ENCODE data around the gene USP43. TPM values are rescaled to one million over a fixed set of nuclear protein-coding genes. Genes with fewer than 3 reads are reported as not detected.

Gene USP43
- polyA plus RNA-seq, 1 donor from 2014 or later = 0.53 TPM

DNA sequence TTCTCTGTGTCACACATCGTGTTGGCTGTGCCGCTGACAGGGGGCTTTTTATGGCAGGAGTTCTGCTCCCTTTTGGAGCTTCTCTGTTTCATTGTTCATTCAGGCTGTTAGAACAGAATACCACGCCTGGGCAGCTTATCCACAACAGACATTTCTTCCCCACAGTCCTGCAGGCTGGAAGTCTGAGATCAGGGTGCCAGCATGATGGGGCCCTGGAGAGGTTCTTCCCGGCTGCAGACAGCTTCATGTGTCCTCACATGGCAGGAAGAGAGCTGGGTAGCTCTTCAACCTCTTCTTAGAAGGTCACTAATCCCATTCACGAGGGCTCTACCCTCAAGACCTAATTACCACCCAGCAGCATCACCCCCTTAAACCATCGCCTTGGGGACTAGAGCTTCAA is 81.0 kb downstream of the USP43 start:
- no peak overlapping the region for H2AFZ ChIP-seq (ENCODE audit: low read depth, low read length)
- H4K20me1 ChIP-seq (ENCODE audit: insufficient read depth) = no peaks in the 10 kb centered on the region
- no peak overlapping the region for H3K4me3 ChIP-seq (ENCODE audit: low read length)
- H3F3A ChIP-seq (ENCODE audit: insufficient read depth, low read length, poor library complexity, severe bottlenecking) = no peaks in the 10 kb centered on the region
- TF ChIP-seq SMC3 (conservative IDR thresholded peaks at IDR 0.05; ENCODE audit: poor library complexity) (no peak), EP300 (conservative IDR thresholded peaks at IDR 0.05; ENCODE audit: poor library complexity, severe bottlenecking) (no peak), CTCF (IDR thresholded peaks at IDR 0.05; ENCODE audit: poor library complexity, severe bottlenecking) (no peak), RAD21 (conservative IDR thresholded peaks at IDR 0.05) (no peak), EZH2 (IDR thresholded peaks at IDR 0.05; ENCODE audit: borderline replicate concordance, insufficient read depth, low read length, poor library complexity, severe bottlenecking) (no peak), MXI1 (conservative IDR thresholded peaks at IDR 0.05; ENCODE audit: poor library complexity, severe bottlenecking) (no peak), TAF1 (IDR thresholded peaks at IDR 0.05; ENCODE audit: low read depth) (no peak), POLR2AphosphoS5 (IDR thresholded peaks at IDR 0.05) (no peak)
- TF ChIP-seq, protein P1, sequence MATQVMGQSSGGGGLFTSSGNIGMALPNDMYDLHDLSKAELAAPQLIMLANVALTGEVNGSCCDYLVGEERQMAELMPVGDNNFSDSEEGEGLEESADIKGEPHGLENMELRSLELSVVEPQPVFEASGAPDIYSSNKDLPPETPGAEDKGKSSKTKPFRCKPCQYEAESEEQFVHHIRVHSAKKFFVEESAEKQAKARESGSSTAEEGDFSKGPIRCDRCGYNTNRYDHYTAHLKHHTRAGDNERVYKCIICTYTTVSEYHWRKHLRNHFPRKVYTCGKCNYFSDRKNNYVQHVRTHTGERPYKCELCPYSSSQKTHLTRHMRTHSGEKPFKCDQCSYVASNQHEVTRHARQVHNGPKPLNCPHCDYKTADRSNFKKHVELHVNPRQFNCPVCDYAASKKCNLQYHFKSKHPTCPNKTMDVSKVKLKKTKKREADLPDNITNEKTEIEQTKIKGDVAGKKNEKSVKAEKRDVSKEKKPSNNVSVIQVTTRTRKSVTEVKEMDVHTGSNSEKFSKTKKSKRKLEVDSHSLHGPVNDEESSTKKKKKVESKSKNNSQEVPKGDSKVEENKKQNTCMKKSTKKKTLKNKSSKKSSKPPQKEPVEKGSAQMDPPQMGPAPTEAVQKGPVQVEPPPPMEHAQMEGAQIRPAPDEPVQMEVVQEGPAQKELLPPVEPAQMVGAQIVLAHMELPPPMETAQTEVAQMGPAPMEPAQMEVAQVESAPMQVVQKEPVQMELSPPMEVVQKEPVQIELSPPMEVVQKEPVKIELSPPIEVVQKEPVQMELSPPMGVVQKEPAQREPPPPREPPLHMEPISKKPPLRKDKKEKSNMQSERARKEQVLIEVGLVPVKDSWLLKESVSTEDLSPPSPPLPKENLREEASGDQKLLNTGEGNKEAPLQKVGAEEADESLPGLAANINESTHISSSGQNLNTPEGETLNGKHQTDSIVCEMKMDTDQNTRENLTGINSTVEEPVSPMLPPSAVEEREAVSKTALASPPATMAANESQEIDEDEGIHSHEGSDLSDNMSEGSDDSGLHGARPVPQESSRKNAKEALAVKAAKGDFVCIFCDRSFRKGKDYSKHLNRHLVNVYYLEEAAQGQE (IDR thresholded peaks at IDR 0.05; ENCODE audit: borderline replicate concordance) = no peak
- no peak overlapping the region for H3K4me2 ChIP-seq (ENCODE audit: low read length)
- no peaks in the 10 kb centered on the region for H3K36me3 ChIP-seq (ENCODE audit: insufficient read depth, low read length)
- H3K9me3 ChIP-seq (ENCODE audit: low read length) = no peaks in the 10 kb centered on the region
- no peaks in the 10 kb centered on the region for H3K27me3 ChIP-seq (ENCODE audit: insufficient read depth, low read depth, low read length)
- no peaks in the 10 kb centered on the region for H3K9me2 ChIP-seq (ENCODE audit: insufficient read depth, low read length)
- no peaks in the 10 kb centered on the region for H3K79me2 ChIP-seq (replicated peaks; ENCODE audit: insufficient read depth, low read length)
- H3K9ac ChIP-seq (ENCODE audit: low read length) = no peak overlapping the region
- no peak overlapping the region for H3K27ac ChIP-seq (ENCODE audit: low read length)

DNA sequence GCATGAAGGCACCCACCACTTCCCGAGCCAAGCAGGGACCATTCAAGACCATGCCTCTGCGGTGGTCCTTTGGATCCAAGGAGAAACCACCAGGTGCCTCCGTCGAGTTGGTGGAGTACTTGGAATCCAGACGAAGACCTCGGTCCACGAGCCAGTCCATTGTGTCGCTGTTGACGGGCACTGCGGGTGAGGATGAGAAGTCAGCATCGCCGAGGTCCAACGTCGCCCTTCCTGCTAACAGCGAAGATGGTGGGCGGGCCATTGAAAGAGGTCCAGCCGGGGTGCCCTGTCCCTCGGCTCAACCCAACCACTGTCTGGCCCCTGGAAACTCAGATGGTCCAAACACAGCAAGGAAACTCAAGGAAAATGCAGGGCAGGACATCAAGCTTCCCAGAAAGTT is 82.7 kb downstream of the USP43 start:
- Histone ChIP-seq H3K9me2 (ENCODE audit: insufficient read depth, low read length) (no peaks in the 10 kb centered on the region), H4K20me1 (ENCODE audit: insufficient read depth) (no peaks in the 10 kb centered on the region), H3F3A (ENCODE audit: insufficient read depth, low read length, poor library complexity, severe bottlenecking) (no peaks in the 10 kb centered on the region), H3K9ac (ENCODE audit: low read length) (no peak overlapping the region), H2AFZ (ENCODE audit: low read depth, low read length) (no peak overlapping the region), H3K27ac (ENCODE audit: low read length) (no peak overlapping the region), H3K79me2 (replicated peaks; ENCODE audit: insufficient read depth, low read length) (no peaks in the 10 kb centered on the region), H3K4me2 (ENCODE audit: low read length) (no peak overlapping the region), H3K4me3 (ENCODE audit: low read length) (no peak overlapping the region), H3K9me3 (ENCODE audit: low read length) (no peaks in the 10 kb centered on the region), H3K36me3 (ENCODE audit: insufficient read depth, low read length) (no peaks in the 10 kb centered on the region), H3K27me3 (ENCODE audit: insufficient read depth, low read depth, low read length) (no peaks in the 10 kb centered on the region)
- TF ChIP-seq RAD21 (conservative IDR thresholded peaks at IDR 0.05) = no peak

DNA sequence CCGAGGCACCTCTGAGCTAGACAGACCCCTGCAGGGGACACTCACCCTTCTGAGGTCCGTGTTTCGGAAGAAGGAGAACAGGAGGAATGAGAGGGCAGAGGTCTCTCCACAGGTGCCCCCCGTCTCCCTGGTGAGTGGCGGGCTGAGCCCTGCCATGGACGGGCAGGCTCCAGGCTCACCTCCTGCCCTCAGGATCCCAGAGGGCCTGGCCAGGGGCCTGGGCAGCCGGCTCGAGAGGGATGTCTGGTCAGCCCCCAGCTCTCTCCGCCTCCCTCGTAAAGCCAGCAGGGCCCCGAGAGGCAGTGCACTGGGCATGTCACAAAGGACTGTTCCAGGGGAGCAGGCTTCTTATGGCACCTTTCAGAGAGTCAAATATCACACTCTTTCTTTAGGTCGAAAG is 83.2 kb downstream of the USP43 start:
- Histone ChIP-seq H2AFZ (ENCODE audit: low read depth, low read length) (no peak overlapping the region), H3K9me2 (ENCODE audit: insufficient read depth, low read length) (no peaks in the 10 kb centered on the region), H3K4me3 (ENCODE audit: low read length) (no peak overlapping the region), H3K79me2 (replicated peaks; ENCODE audit: insufficient read depth, low read length) (no peaks in the 10 kb centered on the region), H3K9me3 (ENCODE audit: low read length) (no peaks in the 10 kb centered on the region), H3K27me3 (ENCODE audit: insufficient read depth, low read depth, low read length) (no peaks in the 10 kb centered on the region), H3K9ac (ENCODE audit: low read length) (no peak overlapping the region), H3K4me2 (ENCODE audit: low read length) (no peak overlapping the region), H3K36me3 (ENCODE audit: insufficient read depth, low read length) (no peaks in the 10 kb centered on the region), H4K20me1 (ENCODE audit: insufficient read depth) (no peaks in the 10 kb centered on the region), H3F3A (ENCODE audit: insufficient read depth, low read length, poor library complexity, severe bottlenecking) (no peaks in the 10 kb centered on the region), H3K27ac (ENCODE audit: low read length) (no peak overlapping the region)
- TF ChIP-seq EZH2 (IDR thresholded peaks at IDR 0.05; ENCODE audit: borderline replicate concordance, insufficient read depth, low read length, poor library complexity, severe bottlenecking) = no peak
- no peak for TF ChIP-seq MXI1 (conservative IDR thresholded peaks at IDR 0.05; ENCODE audit: poor library complexity, severe bottlenecking)
- no peak for TF ChIP-seq TAF1 (IDR thresholded peaks at IDR 0.05; ENCODE audit: low read depth)
- no peak for TF ChIP-seq CTCF (IDR thresholded peaks at IDR 0.05; ENCODE audit: poor library complexity, severe bottlenecking)
- TF ChIP-seq, protein P1 (IDR thresholded peaks at IDR 0.05; ENCODE audit: borderline replicate concordance) = no peak
- TF ChIP-seq RAD21 (conservative IDR thresholded peaks at IDR 0.05) = no peak
- no peak for TF ChIP-seq SMC3 (conservative IDR thresholded peaks at IDR 0.05; ENCODE audit: poor library complexity)
- no peak for TF ChIP-seq EP300 (conservative IDR thresholded peaks at IDR 0.05; ENCODE audit: poor library complexity, severe bottlenecking)
- no peak for TF ChIP-seq POLR2AphosphoS5 (IDR thresholded peaks at IDR 0.05)
